D721Med (cell line): ENCODE data around the gene CACNB1.

Experiments
- DNase-seq: peaks from one replicate; pipeline ENCODE4 v3.0.0; 2011; ENCODE audit warnings: low spot score; ENCODE audit not compliant: insufficient read length
- FAIRE-seq: peaks from 2 replicates; lab custom pipeline; 2011; peaks lifted over from hg19 to GRCh38; lab: Jason Lieb, UNC
- TF ChIP-seq, protein P1 (sequence below): IDR thresholded peaks from 2 replicates; pipeline ENCODE4 v1.5.1; 2012; ENCODE audit warnings: mild to moderate bottlenecking, control low read depth; ENCODE audit not compliant: insufficient read depth; ENCODE audit errors: missing control alignments

CACNB1 gene

DNA sequence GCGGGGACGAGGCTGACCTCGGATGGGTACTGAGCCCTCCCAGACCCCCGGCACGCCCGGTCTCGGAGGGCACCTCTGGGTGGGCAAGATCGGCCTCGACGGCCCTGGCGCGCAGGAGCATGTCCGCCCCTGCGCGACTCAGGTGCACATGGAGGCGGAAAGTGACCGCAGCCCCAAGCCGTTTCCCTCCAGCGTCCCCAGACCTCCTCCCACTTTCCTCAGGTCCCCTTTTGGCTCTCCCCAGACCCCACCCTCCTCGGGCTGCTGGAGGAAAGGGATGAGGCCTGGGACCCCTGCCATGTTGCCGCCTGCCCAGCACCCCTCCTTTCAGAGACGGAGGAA, 12.6 kb upstream of the CACNB1 start:
- DNase-seq, result no peak
- TF ChIP-seq, protein P1, sequence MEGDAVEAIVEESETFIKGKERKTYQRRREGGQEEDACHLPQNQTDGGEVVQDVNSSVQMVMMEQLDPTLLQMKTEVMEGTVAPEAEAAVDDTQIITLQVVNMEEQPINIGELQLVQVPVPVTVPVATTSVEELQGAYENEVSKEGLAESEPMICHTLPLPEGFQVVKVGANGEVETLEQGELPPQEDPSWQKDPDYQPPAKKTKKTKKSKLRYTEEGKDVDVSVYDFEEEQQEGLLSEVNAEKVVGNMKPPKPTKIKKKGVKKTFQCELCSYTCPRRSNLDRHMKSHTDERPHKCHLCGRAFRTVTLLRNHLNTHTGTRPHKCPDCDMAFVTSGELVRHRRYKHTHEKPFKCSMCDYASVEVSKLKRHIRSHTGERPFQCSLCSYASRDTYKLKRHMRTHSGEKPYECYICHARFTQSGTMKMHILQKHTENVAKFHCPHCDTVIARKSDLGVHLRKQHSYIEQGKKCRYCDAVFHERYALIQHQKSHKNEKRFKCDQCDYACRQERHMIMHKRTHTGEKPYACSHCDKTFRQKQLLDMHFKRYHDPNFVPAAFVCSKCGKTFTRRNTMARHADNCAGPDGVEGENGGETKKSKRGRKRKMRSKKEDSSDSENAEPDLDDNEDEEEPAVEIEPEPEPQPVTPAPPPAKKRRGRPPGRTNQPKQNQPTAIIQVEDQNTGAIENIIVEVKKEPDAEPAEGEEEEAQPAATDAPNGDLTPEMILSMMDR, result no peak

DNA sequence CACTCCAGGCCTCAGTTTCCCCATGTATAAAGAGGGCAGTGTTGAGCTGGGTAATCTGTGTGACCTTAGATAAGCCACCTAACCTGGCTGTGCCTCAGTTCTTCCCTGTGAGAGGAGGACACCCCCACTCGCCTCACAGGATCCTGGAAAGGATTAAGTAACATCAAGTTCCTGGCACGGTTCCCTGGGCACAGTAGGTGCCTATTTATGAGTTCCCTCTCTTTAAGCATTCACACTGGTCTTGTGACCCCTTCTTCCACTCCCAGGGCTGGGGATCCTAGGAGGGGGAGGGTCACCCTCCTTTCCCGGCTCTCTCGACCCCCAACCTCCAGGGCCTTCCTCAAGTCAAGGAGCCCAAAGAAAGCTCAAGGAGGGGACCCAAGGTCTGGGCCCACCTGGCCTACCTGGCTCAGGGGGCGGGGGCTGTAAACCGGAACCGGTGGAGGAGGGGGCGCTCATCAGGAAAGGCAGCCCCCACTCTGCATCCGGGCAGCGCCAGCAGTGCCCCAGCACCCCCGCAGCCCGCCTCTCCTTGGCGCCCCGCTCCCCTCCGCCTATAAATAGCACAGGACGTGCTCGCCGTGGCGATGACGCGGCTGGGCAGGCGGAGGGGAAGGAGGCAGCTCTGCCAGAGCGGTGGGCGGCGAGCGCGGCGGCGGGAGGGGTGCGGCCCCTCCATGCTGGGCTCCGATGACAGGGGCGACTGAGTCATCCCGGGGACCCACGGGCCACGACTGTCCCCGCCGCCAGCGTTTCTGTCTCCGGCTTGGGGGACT, 12.0 kb upstream of the CACNB1 start:
- FAIRE-seq, result no peak
- TF ChIP-seq, protein P1, result no peak
- DNase-seq, result no peak

More for the DNA sequence above, 12.6 kb upstream of the CACNB1 start:
- no peak for FAIRE-seq

DNA sequence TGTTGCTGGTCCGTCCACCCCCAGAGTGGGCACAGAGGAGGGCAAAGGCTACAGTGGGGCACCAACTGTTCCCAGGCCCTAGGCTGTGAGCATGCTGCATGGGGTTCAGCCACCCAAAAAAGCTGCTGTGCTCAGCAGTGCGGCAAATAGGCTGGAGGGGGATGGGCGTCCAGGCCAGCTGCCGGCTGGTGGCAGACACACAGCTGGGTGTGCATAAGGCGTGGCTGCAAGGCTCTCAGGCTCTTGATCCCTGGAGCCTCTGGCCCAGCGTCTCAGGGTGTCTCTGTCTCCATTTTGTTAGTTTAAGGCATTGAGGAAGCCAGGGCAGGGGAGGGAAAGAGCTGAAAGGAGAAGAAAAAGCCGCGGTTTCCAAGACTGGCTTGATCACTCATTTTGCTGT, 11.4 kb upstream of the CACNB1 start:
- FAIRE-seq, result no peak
- no peak for DNase-seq
- TF ChIP-seq, protein P1, result no peak

DNA sequence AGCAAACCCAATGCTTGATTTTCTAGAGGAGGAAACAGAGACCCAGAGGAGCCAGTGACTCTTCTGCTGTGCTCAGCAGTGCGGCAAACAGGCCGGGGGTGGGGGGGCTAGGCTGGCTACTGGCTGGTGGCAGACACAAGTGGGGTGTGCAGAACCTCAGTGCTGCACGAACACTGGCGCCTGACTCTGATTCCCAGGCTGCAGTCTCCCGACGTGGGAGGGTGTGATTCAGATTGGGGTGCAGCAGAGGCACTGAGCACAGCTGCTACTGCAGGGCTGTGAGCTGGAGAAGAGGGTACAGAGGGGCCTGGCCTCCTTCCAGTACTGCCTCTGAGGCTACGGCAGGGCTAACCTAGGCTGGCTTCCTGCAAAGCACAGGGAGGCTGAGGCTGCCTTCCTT, 10.7 kb upstream of the CACNB1 start:
- FAIRE-seq, result no peak

DNA sequence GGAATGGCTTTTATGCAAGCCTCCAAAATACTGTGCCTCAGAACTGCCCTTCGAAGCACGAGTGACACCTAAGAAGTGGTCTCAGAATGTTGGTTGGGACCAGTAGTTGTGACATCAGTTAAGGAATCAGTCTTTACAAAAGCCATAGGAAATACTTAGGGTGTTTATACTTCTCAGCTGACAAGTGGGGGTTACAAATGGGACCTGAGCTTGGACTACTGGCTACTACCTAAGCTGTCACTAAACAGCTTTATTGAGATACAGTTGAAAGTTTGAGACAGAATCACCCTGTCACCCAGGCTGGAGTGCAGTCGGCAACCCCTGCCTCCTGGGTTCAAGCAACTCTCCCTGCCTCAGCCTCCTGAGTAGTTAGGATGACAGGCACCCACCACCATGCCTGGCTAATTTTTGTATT, 7.7 kb upstream of the CACNB1 start:
- FAIRE-seq (no peak), DNase-seq (no peak)
- TF ChIP-seq, protein P1, result no peak

More for the DNA sequence above, 10.7 kb upstream of the CACNB1 start:
- no peak for DNase-seq
- TF ChIP-seq, protein P1, result no peak

DNA sequence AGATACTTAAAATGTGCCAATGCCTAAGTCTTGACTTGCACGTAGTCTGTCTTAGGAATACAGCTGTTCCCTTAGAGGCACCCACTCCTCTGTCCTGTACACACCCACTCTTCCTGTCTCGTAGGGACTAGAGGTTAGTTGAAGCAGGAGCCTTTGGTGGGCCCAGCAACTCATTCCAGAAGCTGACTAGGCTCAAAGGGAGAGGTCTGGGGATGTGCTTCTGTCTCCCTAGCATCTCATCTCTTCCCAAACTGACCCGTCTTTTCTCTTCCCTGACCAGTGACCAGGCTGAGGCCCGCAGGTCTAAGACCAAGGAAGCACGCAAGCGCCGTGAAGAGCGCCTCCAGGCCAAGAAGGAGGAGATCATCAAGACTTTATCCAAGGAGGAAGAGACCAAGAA, 6.8 kb upstream of the CACNB1 start:
- TF ChIP-seq, protein P1, result no peak
- FAIRE-seq (no peak), DNase-seq (no peak)

DNA sequence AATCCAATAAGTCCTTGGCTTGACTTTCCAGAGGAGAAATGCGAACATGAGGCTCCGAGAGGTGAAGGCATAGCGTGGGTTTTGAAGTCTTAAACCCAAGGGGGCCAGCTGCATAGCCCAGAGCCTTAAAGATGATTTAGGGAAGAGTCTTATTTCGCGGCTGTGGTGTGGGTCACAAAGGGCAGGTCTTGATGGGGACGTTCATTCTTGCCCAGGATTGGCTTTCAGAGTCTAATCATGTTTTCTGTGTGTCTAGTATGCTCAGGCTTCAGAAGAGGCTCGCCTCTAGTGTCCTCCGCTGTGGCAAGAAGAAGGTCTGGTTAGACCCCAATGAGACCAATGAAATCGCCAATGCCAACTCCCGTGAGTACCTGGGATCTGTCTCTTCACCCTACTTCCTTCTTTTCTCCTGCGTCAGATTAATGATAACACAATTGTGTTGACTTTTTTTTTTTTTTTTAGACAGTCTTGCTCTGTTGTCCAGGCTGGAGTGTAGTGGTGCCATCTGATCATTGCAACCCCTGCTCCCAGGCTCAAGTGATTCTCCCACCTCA, 3.6 kb upstream of the CACNB1 start:
- no peak for DNase-seq
- FAIRE-seq, result no peak
- TF ChIP-seq, protein P1, result no peak
